ENCODE data around the gene BRD4. TPM values are rescaled to one million over a fixed set of nuclear protein-coding genes. Genes with fewer than 3 reads are reported as not detected.

Gene BRD4
- polyA plus RNA-seq, 1 donor from 2014 or later, result 3.6 TPM

- H3K4me2 ChIP-seq (ENCODE audit: low read length), result no peak overlapping the region
- H3K9ac ChIP-seq (ENCODE audit: low read length), result no peak overlapping the region
- no peak overlapping the region for H3K27ac ChIP-seq (ENCODE audit: low read length)
- H2AFZ ChIP-seq (ENCODE audit: low read depth, low read length), result no peak overlapping the region
- H3K9me2 ChIP-seq (ENCODE audit: insufficient read depth, low read length), result no peaks in the 10 kb centered on the region
- H3K9me3 ChIP-seq (ENCODE audit: low read length), result no peaks in the 10 kb centered on the region
- H3K36me3 ChIP-seq (ENCODE audit: insufficient read depth, low read length), result no peaks in the 10 kb centered on the region
- no peaks in the 10 kb centered on the region for H3F3A ChIP-seq (ENCODE audit: insufficient read depth, low read length, poor library complexity, severe bottlenecking)
- H3K4me3 ChIP-seq (ENCODE audit: low read length), result no peak overlapping the region
- H3K79me2 ChIP-seq (replicated peaks; ENCODE audit: insufficient read depth, low read length), result peaks cover 98% of the 10 kb centered on the region
- TF ChIP-seq CTCF (IDR thresholded peaks at IDR 0.05; ENCODE audit: poor library complexity, severe bottlenecking), result no peak
- no peak for TF ChIP-seq RAD21 (conservative IDR thresholded peaks at IDR 0.05)
- no peak for TF ChIP-seq TAF1 (IDR thresholded peaks at IDR 0.05; ENCODE audit: low read depth)
- TF ChIP-seq REST (IDR thresholded peaks at IDR 0.05; ENCODE audit: borderline replicate concordance), result no peak
- no peak for TF ChIP-seq SMC3 (conservative IDR thresholded peaks at IDR 0.05; ENCODE audit: poor library complexity)
- no peak for TF ChIP-seq POLR2AphosphoS5 (IDR thresholded peaks at IDR 0.05)
- TF ChIP-seq EZH2 (IDR thresholded peaks at IDR 0.05; ENCODE audit: borderline replicate concordance, insufficient read depth, low read length, poor library complexity, severe bottlenecking), result no peak
- H3K27me3 ChIP-seq (ENCODE audit: insufficient read depth, low read depth, low read length), result no peaks in the 10 kb centered on the region
- H4K20me1 ChIP-seq (ENCODE audit: insufficient read depth), result peaks cover 3% of the 10 kb centered on the region
Observed at GRCh38 chr19:15288146-15288963, 44.0 kb downstream of the BRD4 start.

GRCh38 chr19:15287496-15287895 is 44.8 kb downstream of the BRD4 start:
- Histone ChIP-seq H3K9me3 (ENCODE audit: low read length) (no peaks in the 10 kb centered on the region), H3K9me2 (ENCODE audit: insufficient read depth, low read length) (no peaks in the 10 kb centered on the region), H3K9ac (ENCODE audit: low read length) (no peak overlapping the region), H3K27ac (ENCODE audit: low read length) (no peak overlapping the region), H2AFZ (ENCODE audit: low read depth, low read length) (no peak overlapping the region), H3F3A (ENCODE audit: insufficient read depth, low read length, poor library complexity, severe bottlenecking) (peaks cover 6% of the 10 kb centered on the region), H3K27me3 (ENCODE audit: insufficient read depth, low read depth, low read length) (no peaks in the 10 kb centered on the region), H3K4me2 (ENCODE audit: low read length) (no peak overlapping the region), H3K4me3 (ENCODE audit: low read length) (no peak overlapping the region), H3K79me2 (replicated peaks; ENCODE audit: insufficient read depth, low read length) (peaks cover 99% of the 10 kb centered on the region), H4K20me1 (ENCODE audit: insufficient read depth) (peaks cover 3% of the 10 kb centered on the region), H3K36me3 (ENCODE audit: insufficient read depth, low read length) (no peaks in the 10 kb centered on the region)
- TF ChIP-seq CTCF (IDR thresholded peaks at IDR 0.05; ENCODE audit: poor library complexity, severe bottlenecking) (no peak), REST (IDR thresholded peaks at IDR 0.05; ENCODE audit: borderline replicate concordance) (no peak), RAD21 (conservative IDR thresholded peaks at IDR 0.05) (no peak), MXI1 (conservative IDR thresholded peaks at IDR 0.05; ENCODE audit: poor library complexity, severe bottlenecking) (no peak), SMC3 (conservative IDR thresholded peaks at IDR 0.05; ENCODE audit: poor library complexity) (no peak), EZH2 (IDR thresholded peaks at IDR 0.05; ENCODE audit: borderline replicate concordance, insufficient read depth, low read length, poor library complexity, severe bottlenecking) (no peak), TAF1 (IDR thresholded peaks at IDR 0.05; ENCODE audit: low read depth) (no peak), EP300 (conservative IDR thresholded peaks at IDR 0.05; ENCODE audit: poor library complexity, severe bottlenecking) (no peak), POLR2AphosphoS5 (IDR thresholded peaks at IDR 0.05) (no peak)

All from neural cell (in vitro differentiated cells).